Epithelial cell of proximal tubule (primary cell): ENCODE results near the gene NAT14. TPM values are rescaled to one million over a fixed set of nuclear protein-coding genes. Genes with fewer than 3 reads are reported as not detected.
"Not testable (repeated sequence)": the region's sequence is repeated elsewhere in the genome, so short reads cannot be mapped to it uniquely, and the experiment has no call there.

Experiments used
- DNase-seq: peaks from one replicate; pipeline ENCODE4 v3.0.0-alpha.2; 2011; ENCODE audit warnings: low read depth
- H3K4me3 ChIP-seq: 2 replicates; pipeline ENCODE4 v1.5.1; 2011; ENCODE audit warnings: low read depth, mild to moderate bottlenecking, low read length
- CTCF ChIP-seq: conservative IDR thresholded peaks from 2 replicates; pipeline ENCODE4 v1.5.1; 2012; ENCODE audit warnings: low read depth, mild to moderate bottlenecking, low read length
- total RNA-seq: library from RNA; depleted of rRNA; stranded (reverse); fragments of >200 nt; gene quantifications from 2 replicates; pipeline ENCODE4 v1.2.3, GENCODE V29; 2015

NAT14 gene
- total RNA-seq, 1 donor from 2014 or later: 29.2 TPM

- DNase-seq: no peak
- TF ChIP-seq CTCF: no peak
- no peak overlapping the region for H3K4me3 ChIP-seq
Measured at GRCh38 chr19:55447421-55448174, 37.4 kb upstream of the NAT14 start.

GRCh38 chr19:55448175-55448490 lies 36.9 kb upstream of the NAT14 start:
- H3K4me3 ChIP-seq, DNase-seq: not testable (repeated sequence)

GRCh38 chr19:55449469-55449868 lies 35.5 kb upstream of the NAT14 start:
- no peak for DNase-seq
- no peak overlapping the region for H3K4me3 ChIP-seq
- TF ChIP-seq CTCF: no peak

GRCh38 chr19:55451163-55451964 lies 33.6 kb upstream of the NAT14 start:
- H3K4me3 ChIP-seq: no peak overlapping the region
- TF ChIP-seq CTCF: no peak
- no peak for DNase-seq

GRCh38 chr19:55451965-55452748 lies 32.8 kb upstream of the NAT14 start:
- DNase-seq: no peak
- no peak overlapping the region for H3K4me3 ChIP-seq
- no peak for TF ChIP-seq CTCF

GRCh38 chr19:55452749-55453346 lies 32.1 kb upstream of the NAT14 start:
- DNase-seq: no peak
- H3K4me3 ChIP-seq: no peak overlapping the region
- TF ChIP-seq CTCF: no peak

- no peak for TF ChIP-seq CTCF
- DNase-seq: no peak
- no peak overlapping the region for H3K4me3 ChIP-seq
Measured at GRCh38 chr19:55453511-55454260, 31.3 kb upstream of the NAT14 start.
